GM18498 (cell line): ENCODE results near the gene LYPD1.

ENCODE experiments used
- ATAC-seq: cut with Tn5 transposase; IDR thresholded peaks from one replicate; pipeline ENCODE4 v1.9.1; 2021; ENCODE audit warnings: mild to moderate bottlenecking, moderate library complexity; ENCODE audit not compliant: unreplicated experiment

Gene LYPD1

DNA sequence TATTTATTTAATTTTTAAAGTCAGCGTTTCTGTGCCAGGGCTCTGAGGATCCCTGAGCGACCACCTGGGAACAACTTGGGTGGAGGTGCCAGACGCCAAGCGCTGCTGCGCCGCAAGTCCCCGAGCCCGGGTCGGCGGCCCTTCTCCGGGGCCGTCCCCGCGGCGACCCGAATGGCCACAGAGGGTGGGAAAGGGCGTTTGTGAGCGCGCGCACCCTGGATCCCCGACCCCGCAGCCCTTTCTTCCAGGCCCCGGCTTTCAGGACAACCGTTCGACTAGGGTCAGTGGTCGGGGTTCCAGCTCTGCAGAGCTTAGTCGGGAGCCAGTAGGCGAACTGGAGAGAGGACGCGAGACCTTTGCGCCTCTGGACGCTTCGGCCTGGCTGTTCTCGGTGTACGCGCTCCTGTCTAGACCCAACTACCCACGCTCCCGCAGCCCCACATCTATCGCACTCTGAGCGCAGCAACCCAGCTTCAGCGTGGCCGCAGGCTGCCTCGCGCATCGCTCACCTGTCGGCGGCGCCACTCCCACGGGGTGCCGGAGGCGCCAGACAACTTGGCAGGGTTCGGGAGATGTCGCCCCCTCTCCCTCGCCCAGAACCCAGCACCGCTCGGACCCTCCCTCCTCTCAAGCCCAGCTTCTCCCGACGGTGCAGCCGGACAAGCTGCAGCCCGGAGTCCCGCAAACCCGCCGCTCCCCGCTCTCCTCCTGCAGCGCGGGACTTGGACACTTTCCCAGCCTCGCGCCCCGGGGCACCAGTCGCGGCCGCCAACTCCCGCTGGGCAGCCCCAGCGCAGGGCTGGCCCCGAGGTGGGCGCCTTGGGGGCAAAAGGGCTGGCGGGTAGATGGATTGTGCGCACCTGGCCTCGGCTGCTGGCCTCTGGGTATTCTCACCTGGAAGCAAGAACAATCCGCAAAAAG lies 758 bp downstream of the LYPD1 start:
- ATAC-seq = no peak

- ATAC-seq = no peak
These were observed 1.7 kb downstream of the LYPD1 start for GRCh38 chr2:132668189-132668823.

DNA sequence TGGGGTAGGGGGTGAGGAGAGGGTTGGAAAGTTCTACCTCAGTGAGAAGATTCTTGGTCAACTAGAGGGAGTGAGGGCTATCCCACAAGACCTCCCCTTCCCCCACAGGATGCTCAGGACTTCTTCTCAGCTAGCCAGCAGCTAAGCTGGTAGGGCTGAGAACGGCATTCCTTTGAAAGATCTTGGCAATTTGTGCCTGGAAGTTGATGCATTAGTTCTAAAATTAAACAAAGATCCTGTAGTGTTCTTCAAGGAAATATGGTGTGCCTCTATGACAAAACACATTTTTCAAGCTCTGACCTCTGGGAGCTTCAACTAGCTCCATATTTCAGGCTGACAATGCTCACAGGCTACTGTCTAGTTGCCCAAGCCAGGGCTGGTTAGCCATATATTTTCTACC lies 2.3 kb downstream of the LYPD1 start:
- ATAC-seq = no peak

DNA sequence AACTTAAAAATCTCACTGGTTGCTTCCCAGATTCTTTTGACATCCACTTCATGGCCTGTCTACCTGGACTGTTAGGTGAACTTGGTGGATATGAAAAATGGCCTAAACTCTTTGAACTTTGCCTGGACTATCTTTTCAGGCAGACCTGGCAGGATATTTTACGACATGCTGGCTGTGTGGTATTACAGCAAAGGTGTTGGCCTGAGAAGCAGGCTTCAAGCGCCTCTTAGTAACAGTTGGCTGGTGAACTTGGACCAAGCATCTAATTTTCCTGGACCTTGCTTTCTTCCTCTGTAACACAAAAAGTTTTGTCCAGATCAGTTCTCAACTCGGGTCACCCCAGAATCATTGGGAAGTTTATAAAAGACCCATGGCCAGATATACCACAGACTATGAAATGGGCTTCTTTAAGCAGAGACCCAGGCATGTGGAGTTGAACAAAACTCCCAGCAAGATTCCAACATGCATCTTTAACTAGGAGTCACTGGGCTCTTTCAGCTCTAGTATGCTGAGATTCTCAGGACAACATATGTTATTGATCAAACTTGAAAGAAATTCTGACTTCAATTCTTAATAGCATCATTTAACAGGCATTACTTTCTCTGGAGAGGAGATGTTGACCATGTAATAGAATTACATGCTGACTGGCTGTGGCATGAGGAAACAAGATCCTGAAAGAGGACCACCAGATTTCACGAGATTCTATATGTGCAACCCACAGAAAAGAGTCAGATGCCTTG lies 4.4 kb downstream of the LYPD1 start:
- no peak for ATAC-seq

DNA sequence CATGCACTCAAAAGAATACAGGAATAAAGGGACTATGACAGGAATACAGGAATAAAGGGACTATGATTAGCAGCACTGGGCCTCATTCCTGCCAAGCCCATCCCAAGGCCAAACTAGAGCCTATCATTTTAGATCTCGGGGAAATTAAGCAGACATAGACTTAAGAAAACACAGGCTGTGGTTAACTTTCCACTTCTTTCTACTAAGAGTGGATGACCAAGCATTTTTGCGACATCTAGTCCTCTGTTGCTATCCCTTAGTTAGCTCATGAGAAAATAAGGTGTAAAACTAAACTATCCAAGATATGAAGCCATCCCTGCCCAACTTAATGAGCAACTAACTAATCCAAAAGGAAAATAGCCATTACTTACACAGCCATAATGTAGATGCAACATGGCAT lies 5.9 kb downstream of the LYPD1 start:
- ATAC-seq = no peak

DNA sequence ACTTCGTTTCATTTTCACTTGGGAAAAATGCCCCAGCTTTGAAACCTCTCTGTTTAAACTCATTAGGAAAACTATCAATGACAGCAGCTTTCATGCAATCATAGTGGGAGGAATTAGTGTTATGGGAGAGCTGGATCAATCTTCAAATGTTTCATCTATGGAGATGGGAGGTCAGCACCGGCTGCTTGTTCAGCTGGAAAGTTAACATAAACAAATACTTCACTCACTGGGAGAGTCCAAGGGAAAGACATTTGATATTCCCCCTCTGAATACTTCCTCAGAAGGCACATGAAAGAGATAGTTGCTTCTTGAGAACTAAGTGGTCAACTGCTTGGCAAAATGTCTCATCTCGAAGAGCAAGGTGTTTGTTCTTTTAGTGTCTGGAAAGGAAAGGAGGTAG lies 7.3 kb downstream of the LYPD1 start:
- ATAC-seq = no peak

DNA sequence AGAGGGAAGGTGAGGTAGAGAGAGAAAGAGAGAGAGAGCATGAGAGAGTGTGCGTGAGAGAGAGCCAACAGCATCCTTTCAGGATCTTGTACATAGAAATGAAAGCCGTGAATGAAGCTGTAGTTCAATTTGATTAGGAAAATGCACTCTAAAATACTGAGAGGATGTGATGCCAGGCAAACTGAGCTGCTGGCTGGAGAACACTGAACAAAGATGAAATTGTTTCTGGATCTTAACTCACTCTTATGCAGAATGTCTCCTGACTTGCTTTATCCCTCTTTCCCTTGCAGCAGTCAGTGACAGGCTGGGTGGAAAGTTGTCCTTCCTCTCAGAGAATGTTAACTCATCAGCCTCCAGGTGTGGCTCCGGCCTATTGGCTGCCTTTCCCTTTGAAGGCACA lies 10.7 kb downstream of the LYPD1 start:
- ATAC-seq = no peak

GRCh38 chr2:132656266-132656975 lies 13.6 kb downstream of the LYPD1 start:
- ATAC-seq = no peak

- no peak for ATAC-seq
These were observed 15.0 kb downstream of the LYPD1 start for GRCh38 chr2:132654968-132655367.

- no peak for ATAC-seq
These were observed 15.7 kb downstream of the LYPD1 start for GRCh38 chr2:132654335-132654734.

- no peak for ATAC-seq
These were observed 17.5 kb downstream of the LYPD1 start for GRCh38 chr2:132652474-132652873.

DNA sequence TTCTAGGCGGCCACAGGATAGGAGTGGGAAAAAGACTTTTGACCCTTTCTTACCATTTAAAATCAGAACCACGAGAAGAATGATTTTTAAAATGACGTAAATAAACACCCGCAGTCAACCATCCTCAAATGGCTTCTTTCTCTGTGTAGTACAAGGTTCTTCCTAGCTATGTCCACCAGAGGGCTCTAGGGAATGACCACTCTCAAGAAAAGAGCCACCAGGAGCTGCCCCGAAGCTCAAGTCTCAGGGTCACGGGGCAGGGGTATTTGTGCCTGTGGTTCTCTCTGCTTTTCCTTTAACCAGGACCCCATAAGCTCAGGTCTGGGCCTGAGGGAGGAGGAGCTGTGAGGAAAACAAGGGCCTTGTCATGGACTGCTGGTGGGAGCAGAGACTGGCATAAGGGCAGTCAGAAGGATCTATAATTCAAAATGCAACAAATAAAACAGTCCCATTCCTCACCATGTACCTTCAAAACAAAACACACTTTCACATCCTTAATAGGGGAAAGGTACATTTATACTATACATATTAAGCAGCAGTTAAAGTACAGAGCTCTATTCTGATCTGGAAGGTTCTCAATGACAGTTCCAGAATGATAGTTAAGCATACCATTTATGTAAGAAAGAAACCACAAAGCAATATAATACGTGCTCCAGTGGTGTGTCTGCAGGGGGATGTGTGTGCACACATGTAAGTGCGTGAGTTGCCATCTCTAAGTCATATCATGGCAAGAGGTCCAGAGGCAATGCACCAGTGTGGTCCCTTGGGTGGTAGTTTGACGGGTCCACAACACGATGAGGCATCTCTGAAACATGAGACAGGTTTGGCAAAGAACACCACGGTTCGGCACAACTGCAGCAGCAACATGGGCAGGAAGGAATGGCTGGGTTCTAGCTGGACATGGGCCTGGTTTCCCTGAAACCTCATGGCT lies 18.6 kb downstream of the LYPD1 start:
- no peak for ATAC-seq

DNA sequence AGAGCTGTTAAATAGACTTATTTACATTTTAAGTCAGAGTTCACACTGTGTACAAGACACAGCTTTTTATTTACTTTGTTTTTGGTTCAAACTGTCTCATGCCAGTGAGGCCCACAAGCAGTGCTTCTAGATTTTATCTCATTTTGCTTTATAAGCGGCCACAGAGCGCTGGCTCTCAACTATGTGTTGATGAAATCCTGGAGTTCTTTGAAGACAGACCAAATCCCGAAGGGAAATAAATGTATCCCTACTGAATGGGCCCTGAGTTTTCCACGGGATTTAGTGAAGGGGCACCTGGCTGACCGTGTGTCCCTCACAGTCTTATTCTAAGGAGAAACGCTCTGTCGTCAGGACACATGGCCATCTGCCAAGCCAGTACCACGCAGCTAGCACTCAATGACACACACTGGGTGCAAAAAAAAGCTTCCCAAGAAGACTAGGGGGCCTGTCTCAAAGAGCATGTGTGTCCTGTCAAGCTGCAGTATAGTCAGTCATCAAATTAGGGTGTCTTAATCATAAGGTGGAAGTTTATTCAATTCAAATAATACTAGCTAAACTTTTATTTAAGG lies 23.4 kb downstream of the LYPD1 start:
- no peak for ATAC-seq

GRCh38 chr2:132645722-132646539 lies 24.1 kb downstream of the LYPD1 start:
- ATAC-seq = no peak

- ATAC-seq = no peak
These were observed 24.8 kb downstream of the LYPD1 start for GRCh38 chr2:132645176-132645575.

GRCh38 chr2:132642415-132642814 lies 27.6 kb downstream of the LYPD1 start:
- ATAC-seq = no peak

DNA sequence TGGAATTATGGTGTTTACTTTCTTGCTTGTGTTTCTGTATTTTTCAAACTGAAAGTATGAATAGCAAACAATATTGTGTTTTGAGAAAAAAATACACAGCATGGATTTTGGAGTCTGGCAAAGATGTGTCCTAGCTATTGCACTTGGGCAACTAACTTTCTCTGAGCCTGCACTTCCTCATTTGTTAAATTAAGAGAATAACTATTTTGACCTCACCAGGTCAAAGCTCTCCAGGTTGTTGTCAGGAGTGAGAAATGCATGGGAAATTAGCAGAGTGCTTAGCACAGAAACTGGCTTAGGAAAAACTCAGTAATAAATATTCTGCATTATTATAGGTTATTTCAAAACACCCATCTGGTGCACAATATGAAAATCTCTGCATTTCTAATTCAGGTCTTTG lies 28.2 kb downstream of the LYPD1 start:
- ATAC-seq = no peak

- no peak for ATAC-seq
These were observed 29.9 kb downstream of the LYPD1 start for GRCh38 chr2:132640116-132640515.
